GM12874 (cell line): ENCODE data around the gene CLEC16A.

Source experiments
- CTCF ChIP-seq: IDR thresholded peaks from 2 replicates; pipeline ENCODE4 v1.5.1; 2011; ENCODE audit warnings: low read depth, mild to moderate bottlenecking, control low read depth, low read length, moderate library complexity; ENCODE audit not compliant: insufficient read depth

CLEC16A gene

GRCh38 chr16:11094075-11094856 is 149.9 kb downstream of the CLEC16A start:
- no peak for TF ChIP-seq CTCF

GRCh38 chr16:11094857-11095565 is 150.6 kb downstream of the CLEC16A start:
- no peak for TF ChIP-seq CTCF

- TF ChIP-seq CTCF = no peak
Observed at GRCh38 chr16:11095935-11096334, 151.6 kb downstream of the CLEC16A start.

GRCh38 chr16:11097094-11097786 is 152.9 kb downstream of the CLEC16A start:
- no peak for TF ChIP-seq CTCF

GRCh38 chr16:11097787-11098167 is 153.4 kb downstream of the CLEC16A start:
- no peak for TF ChIP-seq CTCF

GRCh38 chr16:11098601-11099390 is 154.4 kb downstream of the CLEC16A start:
- TF ChIP-seq CTCF = no peak

GRCh38 chr16:11099672-11100205 is 155.4 kb downstream of the CLEC16A start:
- no peak for TF ChIP-seq CTCF
